ENCODE results near the gene CTTNBP2NL.

GRCh38 chr1:112466078-112466660 lies 70.2 kb downstream of the CTTNBP2NL start:
- no peak for TF ChIP-seq EZH2 (IDR thresholded peaks at IDR 0.05; ENCODE audit: insufficient read depth, poor library complexity, severe bottlenecking)
- no peak for TF ChIP-seq EZH2phosphoT487 (IDR thresholded peaks at IDR 0.05; ENCODE audit: insufficient read depth, low read depth)

Data from GM23248 (cell line).